DND-41 (cell line): Measurements from ENCODE around the gene ELK1.
A peak's percentile ranks its signal among the peaks of the same experiment; 100 is the strongest.

Experiments
- ATAC-seq: fragments of 200-7000 bp; cut with Tn5 transposase; 3 replicates; pipeline ENCODE4 v1.9.1; 2021; ENCODE audit warnings: low read depth; ENCODE audit not compliant: insufficient read depth
- DNase-seq: peaks from one replicate; pipeline ENCODE4 v3.0.0-alpha.2; 2020
- H2AFZ ChIP-seq: 2 replicates; pipeline ENCODE4 v1.6.0; 2012; ENCODE audit warnings: low read depth, low read length
- H3K27ac ChIP-seq: 2 replicates; pipeline ENCODE4 v1.5.1; 2012; ENCODE audit warnings: low read length, inconsistent platforms
- H3K27me3 ChIP-seq: fragments of 200-600 bp; sonication (generic); 2 replicates; pipeline ENCODE4 v1.6.0; 2012; ENCODE audit warnings: low read length, mild to moderate bottlenecking, inconsistent platforms; ENCODE audit not compliant: insufficient read depth, poor library complexity
- H3K36me3 ChIP-seq: 2 replicates; pipeline ENCODE4 v1.5.1; 2012; ENCODE audit warnings: low read length, inconsistent platforms; ENCODE audit not compliant: insufficient read depth
- H3K4me1 ChIP-seq: 2 replicates; pipeline ENCODE4 v1.5.1; 2012; ENCODE audit warnings: mild to moderate bottlenecking, low read length; ENCODE audit not compliant: insufficient read depth
- H3K4me2 ChIP-seq: 2 replicates; pipeline ENCODE4 v1.6.0; 2012; ENCODE audit warnings: mild to moderate bottlenecking, moderate library complexity, low read length, inconsistent platforms; ENCODE audit not compliant: insufficient read depth
- H3K4me3 ChIP-seq, 2 experiments: fragments of 200-600 bp in 1 of 2; shearing (Covaris generic) in 1 of 2; 2 replicates each; pipeline ENCODE4 v1.5.1; 2012 to 2016; ENCODE audit warnings: inconsistent platforms in 2 of 2, low read length in 2 of 2, mild to moderate bottlenecking in 2 of 2, low read depth in 1 of 2, moderate library complexity in 1 of 2
- H3K79me2 ChIP-seq: 2 replicates; pipeline ENCODE4 v1.6.0; 2012; ENCODE audit warnings: low read length, inconsistent platforms; ENCODE audit not compliant: insufficient read depth
- H3K9ac ChIP-seq: 2 replicates; pipeline ENCODE4 v1.6.0; 2012; ENCODE audit warnings: low read depth, mild to moderate bottlenecking, inconsistent platforms, low read length, moderate library complexity
- H3K9me3 ChIP-seq: 2 replicates; pipeline ENCODE4 v1.5.1; 2012; ENCODE audit warnings: low read length, moderate library complexity, mild to moderate bottlenecking, inconsistent platforms; ENCODE audit not compliant: insufficient read depth, severe bottlenecking
- H4K20me1 ChIP-seq: 2 replicates; pipeline ENCODE4 v1.6.0; 2012; ENCODE audit warnings: low read length; ENCODE audit not compliant: insufficient read depth
- CTCF ChIP-seq: IDR thresholded peaks from 2 replicates; pipeline ENCODE4 v1.5.1; 2012; ENCODE audit warnings: borderline replicate concordance, low read length, moderate library complexity, mild to moderate bottlenecking; ENCODE audit not compliant: poor library complexity, severe bottlenecking; ENCODE audit errors: extremely low read depth
- EZH2 ChIP-seq: IDR thresholded peaks from 3 replicates; pipeline ENCODE4 v1.6.1; 2012; ENCODE audit warnings: borderline replicate concordance, low read depth, mild to moderate bottlenecking, moderate library complexity, low read length, inconsistent platforms; ENCODE audit not compliant: severe bottlenecking

Gene ELK1

GRCh38 chrX:47621851-47622250 lies 28.5 kb downstream of the ELK1 start:
- no peaks in the 10 kb centered on the region for H3K27me3 ChIP-seq
- no peaks in the 10 kb centered on the region for H3K79me2 ChIP-seq
- H3K4me3 ChIP-seq: no peak overlapping the region
- no peak overlapping the region for H2AFZ ChIP-seq
- H3K27ac ChIP-seq: no peak overlapping the region
- peaks cover 26% of the 10 kb centered on the region for H3K4me1 ChIP-seq
- no peaks in the 10 kb centered on the region for H3K36me3 ChIP-seq
- H3K9me3 ChIP-seq: no peaks in the 10 kb centered on the region
- no peaks in the 10 kb centered on the region for H4K20me1 ChIP-seq
- no peak for ATAC-seq
- DNase-seq: no peak
- no peak overlapping the region for H3K9ac ChIP-seq
- TF ChIP-seq EZH2 (no peak), CTCF (no peak)
- no peak overlapping the region for H3K4me2 ChIP-seq

- H3K27ac ChIP-seq: no peak overlapping the region
- H3K4me2 ChIP-seq: peak overlapping the region; percentile 59
- H2AFZ ChIP-seq: no peak overlapping the region
- H3K9me3 ChIP-seq: no peaks in the 10 kb centered on the region
- no peak overlapping the region for H3K4me3 ChIP-seq
- TF ChIP-seq CTCF: no peak
- TF ChIP-seq EZH2: no peak
- H4K20me1 ChIP-seq: no peaks in the 10 kb centered on the region
- H3K27me3 ChIP-seq: no peaks in the 10 kb centered on the region
- no peaks in the 10 kb centered on the region for H3K36me3 ChIP-seq
- H3K79me2 ChIP-seq: no peaks in the 10 kb centered on the region
- H3K9ac ChIP-seq: no peak overlapping the region
- ATAC-seq (no peak), DNase-seq (no peak)
- H3K4me1 ChIP-seq: peaks cover 26% of the 10 kb centered on the region
Observed at GRCh38 chrX:47620303-47620685, 30.1 kb downstream of the ELK1 start.

GRCh38 chrX:47619486-47620302 lies 30.7 kb downstream of the ELK1 start, which contains the start of gene SYN1:
TSS of gene SYN1 (minus strand) at chrX:47619857. CDS start at chrX:47619728, 129 bp downstream.
- no peaks in the 10 kb centered on the region for H4K20me1 ChIP-seq
- H3K4me3 ChIP-seq: peak within 1 kb of the TSS in 1 of 2 experiments; percentile 46; a peak in 2 of 4 replicates
- ATAC-seq (peak; percentile 52), DNase-seq (peak; percentile 74)
- H3K79me2 ChIP-seq: no peaks in the 10 kb centered on the region
- no peak within 1 kb of the TSS for H2AFZ ChIP-seq
- no peaks in the 10 kb centered on the region for H3K9me3 ChIP-seq
- H3K4me2 ChIP-seq: peak within 1 kb of the TSS; percentile 59
- peak; percentile 28 for TF ChIP-seq CTCF
- TF ChIP-seq EZH2: no peak
- H3K9ac ChIP-seq: no peak within 1 kb of the TSS
- H3K27ac ChIP-seq: no peak within 1 kb of the TSS
- no peaks in the 10 kb centered on the region for H3K36me3 ChIP-seq
- H3K4me1 ChIP-seq: peaks cover 26% of the 10 kb centered on the region
- H3K27me3 ChIP-seq: no peaks in the 10 kb centered on the region
